ENCODE measurements around the gene GGTA1. TPM values are rescaled to one million over a fixed set of nuclear protein-coding genes. Genes with fewer than 3 reads are reported as not detected.
"Not testable (repeated sequence)": the region's sequence is repeated elsewhere in the genome, so short reads cannot be mapped to it uniquely, and the experiment has no call there.

GGTA1 gene
- polyA plus RNA-seq, 1 experiment: not detected

GRCh38 chr9:121529237-121529987 is 29.8 kb upstream of the GGTA1 start:
- ChIA-PET POLR2A (interaction anchor here (0.7 kb wide), 1 partner anchor 171 kb away, joined by 3 read pairs; no protein-coding TSS in a partner anchor), CTCF (no interaction called here)
- peak; percentile 91 for DNase-seq (ENCODE audit: low read depth)
- H3K36me3 ChIP-seq (ENCODE audit: control insufficient read depth, insufficient read depth, low read length): no peaks in the 10 kb centered on the region
- no peak overlapping the region for H3K4me3 ChIP-seq (ENCODE audit: low read depth, low read length)
- no peak for TF ChIP-seq CTCF (IDR thresholded peaks at IDR 0.05; ENCODE audit: insufficient read depth, low read depth, low read length)
- peaks cover 2% of the 10 kb centered on the region for H3K27me3 ChIP-seq (ENCODE audit: control insufficient read depth, insufficient read depth, low read length)

- Histone ChIP-seq H3K27me3 (ENCODE audit: control insufficient read depth, insufficient read depth, low read length) (peaks cover 2% of the 10 kb centered on the region), H3K4me3 (ENCODE audit: low read depth, low read length) (no peak overlapping the region), H3K36me3 (ENCODE audit: control insufficient read depth, insufficient read depth, low read length) (no peaks in the 10 kb centered on the region)
- TF ChIP-seq CTCF (IDR thresholded peaks at IDR 0.05; ENCODE audit: insufficient read depth, low read depth, low read length): no peak
- CTCF ChIA-PET: interaction anchor here (0.9 to 1.6 kb wide), 2 partner anchors 9 to 17 kb away, joined by 3 to 8 read pairs; no protein-coding TSS in a partner anchor
- POLR2A ChIA-PET: no interaction called here
- DNase-seq (ENCODE audit: low read depth): no peak
Measured at GRCh38 chr9:121528642-121529041, 29.0 kb upstream of the GGTA1 start.

- H3K27me3 ChIP-seq (ENCODE audit: control insufficient read depth, insufficient read depth, low read length): no peaks in the 10 kb centered on the region; the same call in 1 of the 2 replicates
- DNase-seq (ENCODE audit: low read depth): no peak
- TF ChIP-seq CTCF (IDR thresholded peaks at IDR 0.05; ENCODE audit: insufficient read depth, low read depth, low read length): no peak
- H3K36me3 ChIP-seq (ENCODE audit: control insufficient read depth, insufficient read depth, low read length): no peaks in the 10 kb centered on the region
- no peak overlapping the region for H3K4me3 ChIP-seq (ENCODE audit: low read depth, low read length)
- POLR2A ChIA-PET: no interaction called here
- CTCF ChIA-PET: interaction anchor here (0.9 to 1.6 kb wide), 3 partner anchors 10 to 30 kb away, joined by 3 to 8 read pairs (median 4); no protein-coding TSS in a partner anchor
Measured at GRCh38 chr9:121527371-121527770, 27.7 kb upstream of the GGTA1 start.

GRCh38 chr9:121519688-121520087 is 20.0 kb upstream of the GGTA1 start:
- H3K27me3 ChIP-seq (ENCODE audit: control insufficient read depth, insufficient read depth, low read length); H3K36me3 ChIP-seq (ENCODE audit: control insufficient read depth, insufficient read depth, low read length); DNase-seq (ENCODE audit: low read depth); H3K4me3 ChIP-seq (ENCODE audit: low read depth, low read length); POLR2A ChIA-PET: not testable (repeated sequence)
- CTCF ChIA-PET: interaction anchor here (0.5 kb wide), 1 partner anchor 263 kb away, joined by 3 read pairs; no protein-coding TSS in a partner anchor

GRCh38 chr9:121518634-121519033 is 19.0 kb upstream of the GGTA1 start:
- no peak for TF ChIP-seq CTCF (IDR thresholded peaks at IDR 0.05; ENCODE audit: insufficient read depth, low read depth, low read length)
- ChIA-PET POLR2A (no interaction called here), CTCF (no interaction called here)
- Histone ChIP-seq H3K27me3 (ENCODE audit: control insufficient read depth, insufficient read depth, low read length) (peaks cover 10% of the 10 kb centered on the region; the same call in 1 of the 2 replicates), H3K4me3 (ENCODE audit: low read depth, low read length) (no peak overlapping the region), H3K36me3 (ENCODE audit: control insufficient read depth, insufficient read depth, low read length) (no peaks in the 10 kb centered on the region)
- DNase-seq (ENCODE audit: low read depth): no peak

GRCh38 chr9:121513166-121513565 is 13.5 kb upstream of the GGTA1 start:
- H3K27me3 ChIP-seq (ENCODE audit: control insufficient read depth, insufficient read depth, low read length); CTCF ChIA-PET; DNase-seq (ENCODE audit: low read depth); H3K36me3 ChIP-seq (ENCODE audit: control insufficient read depth, insufficient read depth, low read length); H3K4me3 ChIP-seq (ENCODE audit: low read depth, low read length); POLR2A ChIA-PET: not testable (repeated sequence)

Measured in BJ (cell line).